ENCODE data around the gene ZFAND3. TPM values are rescaled to one million over a fixed set of nuclear protein-coding genes. Genes with fewer than 3 reads are reported as not detected.
A peak's percentile ranks its signal among the peaks of the same experiment; 100 is the strongest.

The ZFAND3 gene
- polyA plus RNA-seq, 1 of the 3 experiments (the other 2 are of a cell fraction): 16.7 TPM

- H3K27ac ChIP-seq (ENCODE audit: low read depth in 2 of 2, low read length in 1 of 2): no peak overlapping the region
- no peaks in the 10 kb centered on the region for H3K27me3 ChIP-seq (ENCODE audit: insufficient read depth)
- CTCF ChIA-PET: interaction anchor here (0.8 to 1.6 kb wide), 4 partner anchors 75 to 629 kb away, joined by 3 to 4 read pairs (median 3); no protein-coding TSS in a partner anchor
- no peak overlapping the region for H2AFZ ChIP-seq (ENCODE audit: low read depth)
- no peak overlapping the region for H3K4me2 ChIP-seq
- TF ChIP-seq TCF12 (IDR thresholded peaks at IDR 0.05) (no peak), SIN3A (IDR thresholded peaks at IDR 0.05; ENCODE audit: borderline replicate concordance, low read depth, low read length) (no peak), MAX (IDR thresholded peaks at IDR 0.05; ENCODE audit: low read depth) (no peak), FOSL2 (IDR thresholded peaks at IDR 0.05; ENCODE audit: borderline replicate concordance, low read depth) (no peak), ZBTB33 (IDR thresholded peaks at IDR 0.05; ENCODE audit: borderline replicate concordance, low read depth) (no peak), YY1 (IDR thresholded peaks at IDR 0.05; ENCODE audit: low read depth) (no peak), PBX3 (IDR thresholded peaks at IDR 0.05) (no peak), FOXJ3 (CRISPR knock-in tag; IDR thresholded peaks at IDR 0.05) (no peak), RFX5 (IDR thresholded peaks at IDR 0.05; ENCODE audit: low read length) (no peak), FOXM1 (IDR thresholded peaks at IDR 0.05; ENCODE audit: low read depth) (no peak), EZH2phosphoT487 (IDR thresholded peaks at IDR 0.05; ENCODE audit: borderline replicate concordance, low read depth) (no peak)
- no peaks in the 10 kb centered on the region for H3K9me3 ChIP-seq
- H3K9me2 ChIP-seq: no peaks in the 10 kb centered on the region
- H3K36me3 ChIP-seq (replicated peaks in 1 of 2; ENCODE audit: control insufficient read depth in 1 of 2, insufficient read depth in 2 of 2, low read length in 1 of 2): peaks cover 3 to 5% of the 10 kb centered on the region in 2 experiments
- H3F3A ChIP-seq (replicated peaks; ENCODE audit: insufficient read depth): peaks cover 7% of the 10 kb centered on the region
- POLR2A ChIA-PET: no interaction called here
- peaks cover 99% of the 10 kb centered on the region for H4K20me1 ChIP-seq (ENCODE audit: insufficient read depth)
- no peak overlapping the region for H3K9ac ChIP-seq
- peaks cover 99% of the 10 kb centered on the region for H3K79me2 ChIP-seq (ENCODE audit: insufficient read depth)
- no peak for DNase-seq
- WGBS (ENCODE audit: low lambda C conversion rate): 93% methylated on average over 5 of the region's 5 CpGs
- no peak overlapping the region for H3K4me3 ChIP-seq (ENCODE audit: low read depth in 2 of 2, low read length in 1 of 2)
- peaks cover 11 to 17% of the 10 kb centered on the region in 2 experiments; a peak in 3 of 4 replicates for H3K4me1 ChIP-seq (ENCODE audit: control insufficient read depth in 1 of 2, insufficient read depth in 2 of 2, low read depth in 1 of 2, low read length in 1 of 2)
Measured at GRCh38 chr6:37865504-37865903, 46.0 kb downstream of the ZFAND3 start.

GRCh38 chr6:37866590-37867507 is 47.3 kb downstream of the ZFAND3 start:
- WGBS (ENCODE audit: low lambda C conversion rate): 95% methylated on average over 6 of the region's 6 CpGs
- H3F3A ChIP-seq (replicated peaks; ENCODE audit: insufficient read depth): peaks cover 7% of the 10 kb centered on the region
- H3K4me3 ChIP-seq (ENCODE audit: low read depth in 2 of 2, low read length in 1 of 2): no peak overlapping the region
- no peak overlapping the region for H3K9ac ChIP-seq
- peaks cover 4% of the 10 kb centered on the region; the same call in 1 of the 2 replicates for H3K9me3 ChIP-seq
- peaks cover 99% of the 10 kb centered on the region for H3K79me2 ChIP-seq (ENCODE audit: insufficient read depth)
- DNase-seq: no peak
- peak overlapping the region in 1 of 2 experiments; percentile 10; a peak in 1 of 4 replicates for H3K27ac ChIP-seq (ENCODE audit: low read depth in 2 of 2, low read length in 1 of 2)
- H3K27me3 ChIP-seq (ENCODE audit: insufficient read depth): no peaks in the 10 kb centered on the region
- H4K20me1 ChIP-seq (ENCODE audit: insufficient read depth): peaks cover 99% of the 10 kb centered on the region
- H3K4me2 ChIP-seq: no peak overlapping the region
- TF ChIP-seq FOXJ3 (CRISPR knock-in tag; IDR thresholded peaks at IDR 0.05): no peak
- no peak for TF ChIP-seq PBX3 (IDR thresholded peaks at IDR 0.05)
- TF ChIP-seq USF2 (IDR thresholded peaks at IDR 0.05; ENCODE audit: borderline replicate concordance, low read depth, low read length): no peak
- TF ChIP-seq GABPA (IDR thresholded peaks at IDR 0.05; ENCODE audit: low read depth): no peak
- TF ChIP-seq GATA2 (CRISPR knock-in tag; IDR thresholded peaks at IDR 0.05): no peak
- no peak for TF ChIP-seq JUND (IDR thresholded peaks at IDR 0.05)
- TF ChIP-seq TEAD4 (IDR thresholded peaks at IDR 0.05; ENCODE audit: borderline replicate concordance, insufficient read depth): no peak
- H2AFZ ChIP-seq (ENCODE audit: low read depth): no peak overlapping the region
- CTCF ChIA-PET: interaction anchor here (0.8 to 1.5 kb wide), 6 partner anchors 11 to 627 kb away, joined by 3 read pairs; no protein-coding TSS in a partner anchor
- peaks cover 11 to 17% of the 10 kb centered on the region in 2 experiments; a peak in 3 of 4 replicates for H3K4me1 ChIP-seq (ENCODE audit: control insufficient read depth in 1 of 2, insufficient read depth in 2 of 2, low read depth in 1 of 2, low read length in 1 of 2)
- peaks cover 3 to 13% of the 10 kb centered on the region in 2 experiments for H3K36me3 ChIP-seq (replicated peaks in 1 of 2; ENCODE audit: control insufficient read depth in 1 of 2, insufficient read depth in 2 of 2, low read length in 1 of 2)
- no peaks in the 10 kb centered on the region for H3K9me2 ChIP-seq
- POLR2A ChIA-PET: no interaction called here

Data from SK-N-SH (cell line).